H1 (cell line): ENCODE data around the gene PDLIM4. TPM values are rescaled to one million over a fixed set of nuclear protein-coding genes. Genes with fewer than 3 reads are reported as not detected.

Source experiments
- CTCF ChIA-PET: fragments of 300-600 bp; sonication (Branson Sonifier 250); formaldehyde crosslinking; loops from one replicate; lab custom pipeline; 2021; ENCODE audit not compliant: partially characterized antibody; lab: Charles Lee
- POLR2A ChIA-PET: fragments of 300-600 bp; sonication (Branson Sonifier 250); formaldehyde crosslinking; loops from one replicate; lab custom pipeline; 2021; ENCODE audit warnings: inconsistent platforms; ENCODE audit not compliant: partially characterized antibody; lab: Charles Lee
- DNase-seq, 2 experiments: peaks; one replicate each; pipeline versions ENCODE4 v3.0.0 to v3.0.0-alpha.2; 2010 to 2022; ENCODE audit warnings: low spot score in 2 of 2, low read depth in 1 of 2, mixed read lengths in 1 of 2
- FAIRE-seq: peaks from 2 replicates; lab custom pipeline; 2011; peaks lifted over from hg19 to GRCh38; lab: Jason Lieb, UNC
- H2AFZ ChIP-seq: 2 replicates; pipeline ENCODE4 v1.8.1; 2012; ENCODE audit warnings: low read length, inconsistent platforms
- H2AK5ac ChIP-seq: 2 replicates; pipeline ENCODE4 v1.6.1; 2013; ENCODE audit warnings: low read depth, low read length
- H2BK120ac ChIP-seq: replicated peaks from 2 replicates; pipeline ENCODE3; 2013; ENCODE audit warnings: low read depth, low read length, inconsistent platforms
- H2BK12ac ChIP-seq: 2 replicates; pipeline ENCODE4 v1.6.1; 2013; ENCODE audit warnings: low read depth, low read length
- H2BK15ac ChIP-seq: 2 replicates; pipeline ENCODE4 v1.6.1; 2013; ENCODE audit warnings: low read length
- H2BK20ac ChIP-seq: 2 replicates; pipeline ENCODE4 v1.6.1; 2013; ENCODE audit warnings: low read length
- H2BK5ac ChIP-seq: 2 replicates; pipeline ENCODE4 v1.6.1; 2013; ENCODE audit warnings: low read depth, low read length
- H3K14ac ChIP-seq: 2 replicates; pipeline ENCODE4 v1.6.1; 2013; ENCODE audit warnings: inconsistent platforms; ENCODE audit not compliant: insufficient read length
- H3K18ac ChIP-seq: 2 replicates; pipeline ENCODE4 v1.6.1; 2013; ENCODE audit warnings: low read length; ENCODE audit errors: extremely low read depth
- H3K23ac ChIP-seq: 2 replicates; pipeline ENCODE4 v1.6.1; 2013; ENCODE audit warnings: inconsistent platforms; ENCODE audit not compliant: insufficient read length
- H3K23me2 ChIP-seq: 2 replicates; pipeline ENCODE4 v1.6.1; 2013; ENCODE audit warnings: low read depth, low read length
- H3K27ac ChIP-seq: 2 replicates; pipeline ENCODE4 v1.6.1; 2011; ENCODE audit warnings: low read depth, low read length, inconsistent platforms
- H3K27me3 ChIP-seq, 4 experiments: replicated peaks in 1 of 4; 1 replicate in 1 of 4; 2 replicates in 3 of 4; pipeline versions ENCODE4 v1.6.1 to v1.8.1; 2011 to 2013; ENCODE audit warnings: low read length in 3 of 4, mild to moderate bottlenecking in 3 of 4, inconsistent platforms in 2 of 4, mixed read lengths in 2 of 4, moderate library complexity in 1 of 4; ENCODE audit not compliant: control insufficient read depth in 3 of 4, insufficient read depth in 3 of 4; ENCODE audit errors: extremely low read depth in 1 of 4
- H3K36me3 ChIP-seq, 4 experiments: 2 replicates each; pipeline versions ENCODE4 v1.6.1 to v1.8.1; 2011 to 2013; ENCODE audit warnings: mild to moderate bottlenecking in 4 of 4, low read length in 3 of 4, moderate library complexity in 2 of 4, control low read depth in 1 of 4, inconsistent platforms in 1 of 4; ENCODE audit not compliant: insufficient read depth in 4 of 4, control insufficient read depth in 2 of 4
- H3K4ac ChIP-seq: replicated peaks from 2 replicates; pipeline ENCODE3; 2013; ENCODE audit warnings: low read length, low read depth, mixed read lengths, inconsistent platforms; ENCODE audit not compliant: insufficient read length
- H3K4me1 ChIP-seq, 4 experiments: replicated peaks in 1 of 4; 1 replicate in 1 of 4; 2 replicates in 3 of 4; pipeline versions ENCODE4 v1.6.1 to v1.8.1; 2011 to 2013; ENCODE audit warnings: low read length in 3 of 4, inconsistent platforms in 2 of 4, mixed read lengths in 1 of 4; ENCODE audit not compliant: insufficient read depth in 4 of 4, control insufficient read depth in 3 of 4
- H3K4me2 ChIP-seq, 2 experiments: 2 replicates each; pipeline versions ENCODE4 v1.6.1 to v1.8.1; 2011 to 2013; ENCODE audit warnings: low read depth in 2 of 2, low read length in 2 of 2, control low read depth in 1 of 2, inconsistent platforms in 1 of 2, mild to moderate bottlenecking in 1 of 2; ENCODE audit not compliant: insufficient read depth in 1 of 2
- H3K4me3 ChIP-seq, 4 experiments: fragments of 200-600, 300-600 bp in 1 of 4; sonication (generic), shearing (Covaris generic), sonication (Bioruptor Twin) in 1 of 4; 2 replicates each; pipeline versions ENCODE4 v1.5.1 to v1.8.1; 2011 to 2016; ENCODE audit warnings: low read length in 4 of 4, low read depth in 3 of 4, control low read depth in 2 of 4, inconsistent platforms in 2 of 4, mild to moderate bottlenecking in 2 of 4, mixed read lengths in 1 of 4, moderate library complexity in 1 of 4; ENCODE audit not compliant: insufficient read depth in 2 of 4; ENCODE audit errors: extremely low read depth in 1 of 4
- H3K56ac ChIP-seq: replicated peaks from 2 replicates; pipeline ENCODE3; 2013; ENCODE audit warnings: low read depth, mild to moderate bottlenecking, mixed read lengths, low read length, inconsistent platforms; ENCODE audit not compliant: insufficient read length
- H3K79me1 ChIP-seq: 2 replicates; pipeline ENCODE4 v1.6.1; 2013; ENCODE audit warnings: low read depth, low read length, control low read depth
- H3K79me2 ChIP-seq, 2 experiments: 2 replicates each; pipeline versions ENCODE4 v1.6.1 to v1.8.1; 2012 to 2013; ENCODE audit warnings: low read length in 2 of 2, mild to moderate bottlenecking in 2 of 2, inconsistent platforms in 1 of 2; ENCODE audit not compliant: insufficient read depth in 2 of 2, control insufficient read depth in 1 of 2
- H3K9ac ChIP-seq, 4 experiments: replicated peaks in 1 of 4; 1 replicate in 1 of 4; 2 replicates in 3 of 4; pipeline versions ENCODE4 v1.6.1 to v1.8.1; 2011 to 2013; ENCODE audit warnings: low read depth in 3 of 4, low read length in 3 of 4, control low read depth in 2 of 4, mild to moderate bottlenecking in 2 of 4, moderate library complexity in 2 of 4, inconsistent platforms in 1 of 4; ENCODE audit errors: extremely low read depth in 1 of 4
- H3K9me3 ChIP-seq, 2 experiments: 2 replicates each; pipeline versions ENCODE4 v1.6.1 to v1.8.1; 2012 to 2013; ENCODE audit warnings: mild to moderate bottlenecking in 2 of 2, moderate library complexity in 2 of 2, control low read depth in 1 of 2, inconsistent platforms in 1 of 2, low read depth in 1 of 2, low read length in 1 of 2, mixed read lengths in 1 of 2; ENCODE audit not compliant: insufficient read depth in 2 of 2
- H4K20me1 ChIP-seq, 2 experiments: replicated peaks in 1 of 2; 2 replicates each; pipeline versions ENCODE3 to v1.8.1; 2011 to 2013; ENCODE audit warnings: inconsistent platforms in 2 of 2, low read length in 2 of 2, mild to moderate bottlenecking in 1 of 2; ENCODE audit not compliant: insufficient read depth in 2 of 2, control insufficient read depth in 1 of 2
- H4K5ac ChIP-seq: 2 replicates; pipeline ENCODE4 v1.6.1; 2013; ENCODE audit warnings: low read length, low read depth, mixed read lengths, inconsistent platforms; ENCODE audit not compliant: insufficient read length
- H4K8ac ChIP-seq: 2 replicates; pipeline ENCODE4 v1.8.0; 2013; ENCODE audit warnings: mild to moderate bottlenecking, moderate library complexity, low read length, inconsistent platforms; ENCODE audit not compliant: insufficient read depth; ENCODE audit errors: extremely low read depth
- H4K91ac ChIP-seq: replicated peaks from 2 replicates; pipeline ENCODE3; 2013; ENCODE audit warnings: low read length, mixed read lengths, inconsistent platforms; ENCODE audit not compliant: insufficient read length
- BRCA1 ChIP-seq: IDR thresholded peaks from 2 replicates; pipeline ENCODE4 v1.6.1; 2012; ENCODE audit warnings: low read depth, low read length, improper control_type of control experiment
- EZH2 ChIP-seq: fragments of 200-600 bp; sonication (generic); IDR thresholded peaks from 2 replicates; pipeline ENCODE4 v1.7.1; 2012; ENCODE audit warnings: low read depth, mild to moderate bottlenecking, moderate library complexity, low read length, inconsistent platforms; ENCODE audit not compliant: severe bottlenecking
- HDAC2 ChIP-seq, 2 experiments: fragments of 300-600 bp in 1 of 2; sonication (generic) in 1 of 2; IDR thresholded peaks; 2 replicates each; pipeline ENCODE4 v1.6.1; 2011 to 2012; ENCODE audit warnings: low read depth in 2 of 2, low read length in 2 of 2, mild to moderate bottlenecking in 2 of 2, moderate library complexity in 2 of 2, borderline replicate concordance in 1 of 2, inconsistent platforms in 1 of 2
- MAFK ChIP-seq: IDR thresholded peaks from 2 replicates; pipeline ENCODE4 v1.6.1; 2012; ENCODE audit warnings: low read depth, mild to moderate bottlenecking, improper control_type of control experiment, low read length
- NANOG ChIP-seq: IDR thresholded peaks from 2 replicates; pipeline ENCODE4 v1.6.1; 2011; ENCODE audit warnings: low read length, low read depth, mild to moderate bottlenecking, inconsistent platforms; ENCODE audit not compliant: insufficient read depth, poor library complexity, severe bottlenecking
- POLR2A ChIP-seq, 2 experiments: IDR thresholded peaks; 1 replicate in 1 of 2; 2 replicates in 1 of 2; pipeline ENCODE4 v1.6.1; 2011; ENCODE audit warnings: low read depth in 2 of 2, low read length in 2 of 2, mild to moderate bottlenecking in 2 of 2; ENCODE audit errors: control extremely low read depth in 1 of 2
- RBBP5 ChIP-seq: IDR thresholded peaks from 2 replicates; pipeline ENCODE4 v1.7.1; 2012; ENCODE audit warnings: low read depth, mild to moderate bottlenecking, inconsistent platforms, low read length, moderate library complexity, borderline replicate concordance
- RNF2 ChIP-seq: fragments of 200-900, 300-1000 bp; sonication (generic); IDR thresholded peaks from 2 replicates; pipeline ENCODE4 v1.7.1; 2016; ENCODE audit warnings: borderline replicate concordance, low read depth, mild to moderate bottlenecking, antibody characterized with exemption, low read length; ENCODE audit not compliant: poor library complexity, severe bottlenecking; ENCODE audit errors: missing control alignments
- SRF ChIP-seq: IDR thresholded peaks from 2 replicates; pipeline ENCODE4 v1.6.1; 2011; ENCODE audit warnings: mild to moderate bottlenecking, low read depth, low read length, moderate library complexity
- SUZ12 ChIP-seq: fragments of 200-600 bp; sonication (generic); IDR thresholded peaks from 2 replicates; pipeline ENCODE4 v1.6.1; 2012; ENCODE audit warnings: mild to moderate bottlenecking, inconsistent platforms, low read length, moderate library complexity, mixed read lengths
- TAF7 ChIP-seq: optimal IDR thresholded peaks from 2 replicates; pipeline ENCODE3; 2011; ENCODE audit warnings: low read depth, mild to moderate bottlenecking, inconsistent platforms, low read length, moderate library complexity, borderline replicate concordance
- TCF12 ChIP-seq: IDR thresholded peaks from 2 replicates; pipeline ENCODE4 v1.6.1; 2011; ENCODE audit warnings: low read depth, mild to moderate bottlenecking, low read length
- ZNF274 ChIP-seq: IDR thresholded peaks from 2 replicates; pipeline ENCODE4 v1.7.0; 2012; ENCODE audit warnings: low read length, borderline replicate concordance; ENCODE audit errors: extremely low read depth
- WGBS, 2 experiments: shearing (Covaris generic) in 1 of 2; methylation state at CpG; one replicate each; pipeline versions ENCODE4 v1.1.6 to v1.1.7; 2013 to 2015; ENCODE audit warnings: low lambda C conversion rate in 2 of 2, mixed read lengths in 2 of 2, inconsistent platforms in 1 of 2, low coverage in 1 of 2, missing lambda C conversion rate in 1 of 2; ENCODE audit not compliant: insufficient replicate concordance in 2 of 2, insufficient coverage in 1 of 2, insufficient read length in 1 of 2; ENCODE audit errors: extremely low coverage in 1 of 2, missing lambda C conversion rate in 1 of 2; 5-methylcytosine and 5-hydroxymethylcytosine counted together
- polyA plus RNA-seq, 7 experiments: library from polyadenylated mRNA; depleted of rRNA in 3 of 7; stranded (reverse) in 5 of 7; unstranded in 2 of 7; fragments of >200 nt in 5 of 7; fragments of 200-250 nt in 2 of 7; gene quantifications; 1 replicate in 5 of 7; 2 replicates in 1 of 7; 4 replicates in 1 of 7; pipeline versions ENCODE4 v1.2.1 to v1.2.3, GENCODE V29; 2011 to 2013; ENCODE audit warnings: missing spikeins in 2 of 7, mixed read lengths in 2 of 7
- total RNA-seq: library from RNA; stranded (reverse); fragmentation: NEBNext Ultra II Directional; extraction: Animal tissue kit (Norgen Biotek cat#: 25700); gene quantifications from 2 replicates; pipeline ENCODE4 v1.2.1, GENCODE V29; 2021

Gene PDLIM4
- total and polyA plus RNA-seq, 2 of the 8 experiments (the other 6 are each of a cell fraction or from before 2014, with no cell fraction given) = 10.7 to 29.1 TPM

- no peak overlapping the region for H2BK5ac ChIP-seq
- no peak overlapping the region for H2BK120ac ChIP-seq
- 0 out of 7 replicates have a peak, but pooled peaks cover 0 to 2% (median 0%) of the 10 kb centered on the region in 4 experiments for H3K4me1 ChIP-seq
- H3K4me3 ChIP-seq = no peak overlapping the region
- no peaks in the 10 kb centered on the region for H4K20me1 ChIP-seq
- no peaks in the 10 kb centered on the region for H3K79me2 ChIP-seq
- H2BK20ac ChIP-seq = no peak overlapping the region
- H3K4me2 ChIP-seq = no peak overlapping the region
- H4K5ac ChIP-seq = no peak overlapping the region
- H4K91ac ChIP-seq = no peak overlapping the region
- no peaks in the 10 kb centered on the region; a peak in 1 of 7 replicates for H3K27me3 ChIP-seq
- H3K18ac ChIP-seq = no peak overlapping the region
- DNase-seq (no peak), FAIRE-seq (no peak)
- ChIA-PET POLR2A (interaction anchor here (1.4 kb wide), 1 partner anchor 11 kb away, joined by 3 read pairs; no protein-coding TSS in a partner anchor), CTCF (interaction anchor here (1.1 to 1.5 kb wide), 2 partner anchors 41 to 75 kb away, joined by 4 to 7 read pairs; no protein-coding TSS in a partner anchor)
- no peak overlapping the region for H2BK15ac ChIP-seq
- no peak overlapping the region for H4K8ac ChIP-seq
- no peak overlapping the region for H2AFZ ChIP-seq
- H3K27ac ChIP-seq = no peak overlapping the region
- H3K9ac ChIP-seq = no peak overlapping the region
- H3K4ac ChIP-seq = no peak overlapping the region
- H3K23me2 ChIP-seq = no peaks in the 10 kb centered on the region
- H3K23ac ChIP-seq = no peak overlapping the region
- WGBS, 2 experiments = 89% methylated on average over 4 of the region's 4 CpGs; no CpG with 5 or more reads in 1 of the 2 experiments
- H2BK12ac ChIP-seq = no peak overlapping the region
- H2AK5ac ChIP-seq = no peak overlapping the region
- no peaks in the 10 kb centered on the region; a peak in 1 of 4 replicates for H3K9me3 ChIP-seq
- no peaks in the 10 kb centered on the region for H3K36me3 ChIP-seq
- no peaks in the 10 kb centered on the region for H3K79me1 ChIP-seq
- no peak overlapping the region for H3K14ac ChIP-seq
- H3K56ac ChIP-seq = no peak overlapping the region
- TF ChIP-seq RBBP5 (no peak), POLR2A (IDR thresholded peaks at IDR 0.05; ENCODE audit: control extremely low read depth in 1 of 2, low read depth in 2 of 2, low read length in 2 of 2) (no peak), RNF2 (no peak), ZNF274 (no peak), HDAC2 (IDR thresholded peaks at IDR 0.05; ENCODE audit: borderline replicate concordance in 1 of 2, low read depth in 2 of 2, low read length in 2 of 2) (no peak), EZH2 (no peak), MAFK (no peak), BRCA1 (no peak), TAF7 (no peak), TCF12 (no peak), SUZ12 (no peak), SRF (no peak), NANOG (no peak)
Observed at GRCh38 chr5:132313366-132313765, 55.9 kb downstream of the PDLIM4 start.
